H1 (cell line): ENCODE results near the gene CPLANE2. TPM values are rescaled to one million over a fixed set of nuclear protein-coding genes. Genes with fewer than 3 reads are reported as not detected.

Experiments
- CTCF ChIA-PET: fragments of 300-600 bp; sonication (Branson Sonifier 250); formaldehyde crosslinking; loops from one replicate; lab custom pipeline; 2021; ENCODE audit not compliant: partially characterized antibody; lab: Charles Lee
- POLR2A ChIA-PET: fragments of 300-600 bp; sonication (Branson Sonifier 250); formaldehyde crosslinking; loops from one replicate; lab custom pipeline; 2021; ENCODE audit warnings: inconsistent platforms; ENCODE audit not compliant: partially characterized antibody; lab: Charles Lee
- DNase-seq, 2 experiments: peaks; one replicate each; pipeline versions ENCODE4 v3.0.0 to v3.0.0-alpha.2; 2010 to 2022; ENCODE audit warnings: low spot score in 2 of 2, low read depth in 1 of 2, mixed read lengths in 1 of 2
- FAIRE-seq: peaks from 2 replicates; lab custom pipeline; 2011; peaks lifted over from hg19 to GRCh38; lab: Jason Lieb, UNC
- H2AFZ ChIP-seq: 2 replicates; pipeline ENCODE4 v1.8.1; 2012; ENCODE audit warnings: low read length, inconsistent platforms
- H2AK5ac ChIP-seq: 2 replicates; pipeline ENCODE4 v1.6.1; 2013; ENCODE audit warnings: low read depth, low read length
- H2BK120ac ChIP-seq: replicated peaks from 2 replicates; pipeline ENCODE3; 2013; ENCODE audit warnings: low read depth, low read length, inconsistent platforms
- H2BK12ac ChIP-seq: 2 replicates; pipeline ENCODE4 v1.6.1; 2013; ENCODE audit warnings: low read depth, low read length
- H2BK15ac ChIP-seq: 2 replicates; pipeline ENCODE4 v1.6.1; 2013; ENCODE audit warnings: low read length
- H2BK20ac ChIP-seq: 2 replicates; pipeline ENCODE4 v1.6.1; 2013; ENCODE audit warnings: low read length
- H2BK5ac ChIP-seq: 2 replicates; pipeline ENCODE4 v1.6.1; 2013; ENCODE audit warnings: low read depth, low read length
- H3K14ac ChIP-seq: 2 replicates; pipeline ENCODE4 v1.6.1; 2013; ENCODE audit warnings: inconsistent platforms; ENCODE audit not compliant: insufficient read length
- H3K18ac ChIP-seq: 2 replicates; pipeline ENCODE4 v1.6.1; 2013; ENCODE audit warnings: low read length; ENCODE audit errors: extremely low read depth
- H3K23ac ChIP-seq: 2 replicates; pipeline ENCODE4 v1.6.1; 2013; ENCODE audit warnings: inconsistent platforms; ENCODE audit not compliant: insufficient read length
- H3K23me2 ChIP-seq: 2 replicates; pipeline ENCODE4 v1.6.1; 2013; ENCODE audit warnings: low read depth, low read length
- H3K27ac ChIP-seq: 2 replicates; pipeline ENCODE4 v1.6.1; 2011; ENCODE audit warnings: low read depth, low read length, inconsistent platforms
- H3K27me3 ChIP-seq, 4 experiments: replicated peaks in 1 of 4; 1 replicate in 1 of 4; 2 replicates in 3 of 4; pipeline versions ENCODE4 v1.6.1 to v1.8.1; 2011 to 2013; ENCODE audit warnings: low read length in 3 of 4, mild to moderate bottlenecking in 3 of 4, inconsistent platforms in 2 of 4, mixed read lengths in 2 of 4, moderate library complexity in 1 of 4; ENCODE audit not compliant: control insufficient read depth in 3 of 4, insufficient read depth in 3 of 4; ENCODE audit errors: extremely low read depth in 1 of 4
- H3K36me3 ChIP-seq, 4 experiments: 2 replicates each; pipeline versions ENCODE4 v1.6.1 to v1.8.1; 2011 to 2013; ENCODE audit warnings: mild to moderate bottlenecking in 4 of 4, low read length in 3 of 4, moderate library complexity in 2 of 4, control low read depth in 1 of 4, inconsistent platforms in 1 of 4; ENCODE audit not compliant: insufficient read depth in 4 of 4, control insufficient read depth in 2 of 4
- H3K4ac ChIP-seq: replicated peaks from 2 replicates; pipeline ENCODE3; 2013; ENCODE audit warnings: low read length, low read depth, mixed read lengths, inconsistent platforms; ENCODE audit not compliant: insufficient read length
- H3K4me1 ChIP-seq, 4 experiments: replicated peaks in 1 of 4; 1 replicate in 1 of 4; 2 replicates in 3 of 4; pipeline versions ENCODE4 v1.6.1 to v1.8.1; 2011 to 2013; ENCODE audit warnings: low read length in 3 of 4, inconsistent platforms in 2 of 4, mixed read lengths in 1 of 4; ENCODE audit not compliant: insufficient read depth in 4 of 4, control insufficient read depth in 3 of 4
- H3K4me2 ChIP-seq, 2 experiments: 2 replicates each; pipeline versions ENCODE4 v1.6.1 to v1.8.1; 2011 to 2013; ENCODE audit warnings: low read depth in 2 of 2, low read length in 2 of 2, control low read depth in 1 of 2, inconsistent platforms in 1 of 2, mild to moderate bottlenecking in 1 of 2; ENCODE audit not compliant: insufficient read depth in 1 of 2
- H3K4me3 ChIP-seq, 4 experiments: fragments of 200-600, 300-600 bp in 1 of 4; sonication (generic), shearing (Covaris generic), sonication (Bioruptor Twin) in 1 of 4; 2 replicates each; pipeline versions ENCODE4 v1.5.1 to v1.8.1; 2011 to 2016; ENCODE audit warnings: low read length in 4 of 4, low read depth in 3 of 4, control low read depth in 2 of 4, inconsistent platforms in 2 of 4, mild to moderate bottlenecking in 2 of 4, mixed read lengths in 1 of 4, moderate library complexity in 1 of 4; ENCODE audit not compliant: insufficient read depth in 2 of 4; ENCODE audit errors: extremely low read depth in 1 of 4
- H3K56ac ChIP-seq: replicated peaks from 2 replicates; pipeline ENCODE3; 2013; ENCODE audit warnings: low read depth, mild to moderate bottlenecking, mixed read lengths, low read length, inconsistent platforms; ENCODE audit not compliant: insufficient read length
- H3K79me1 ChIP-seq: 2 replicates; pipeline ENCODE4 v1.6.1; 2013; ENCODE audit warnings: low read depth, low read length, control low read depth
- H3K79me2 ChIP-seq, 2 experiments: 2 replicates each; pipeline versions ENCODE4 v1.6.1 to v1.8.1; 2012 to 2013; ENCODE audit warnings: low read length in 2 of 2, mild to moderate bottlenecking in 2 of 2, inconsistent platforms in 1 of 2; ENCODE audit not compliant: insufficient read depth in 2 of 2, control insufficient read depth in 1 of 2
- H3K9ac ChIP-seq, 4 experiments: replicated peaks in 1 of 4; 1 replicate in 1 of 4; 2 replicates in 3 of 4; pipeline versions ENCODE4 v1.6.1 to v1.8.1; 2011 to 2013; ENCODE audit warnings: low read depth in 3 of 4, low read length in 3 of 4, control low read depth in 2 of 4, mild to moderate bottlenecking in 2 of 4, moderate library complexity in 2 of 4, inconsistent platforms in 1 of 4; ENCODE audit errors: extremely low read depth in 1 of 4
- H3K9me3 ChIP-seq, 2 experiments: 2 replicates each; pipeline versions ENCODE4 v1.6.1 to v1.8.1; 2012 to 2013; ENCODE audit warnings: mild to moderate bottlenecking in 2 of 2, moderate library complexity in 2 of 2, control low read depth in 1 of 2, inconsistent platforms in 1 of 2, low read depth in 1 of 2, low read length in 1 of 2, mixed read lengths in 1 of 2; ENCODE audit not compliant: insufficient read depth in 2 of 2
- H4K20me1 ChIP-seq, 2 experiments: replicated peaks in 1 of 2; 2 replicates each; pipeline versions ENCODE3 to v1.8.1; 2011 to 2013; ENCODE audit warnings: inconsistent platforms in 2 of 2, low read length in 2 of 2, mild to moderate bottlenecking in 1 of 2; ENCODE audit not compliant: insufficient read depth in 2 of 2, control insufficient read depth in 1 of 2
- H4K5ac ChIP-seq: 2 replicates; pipeline ENCODE4 v1.6.1; 2013; ENCODE audit warnings: low read length, low read depth, mixed read lengths, inconsistent platforms; ENCODE audit not compliant: insufficient read length
- H4K8ac ChIP-seq: 2 replicates; pipeline ENCODE4 v1.8.0; 2013; ENCODE audit warnings: mild to moderate bottlenecking, moderate library complexity, low read length, inconsistent platforms; ENCODE audit not compliant: insufficient read depth; ENCODE audit errors: extremely low read depth
- H4K91ac ChIP-seq: replicated peaks from 2 replicates; pipeline ENCODE3; 2013; ENCODE audit warnings: low read length, mixed read lengths, inconsistent platforms; ENCODE audit not compliant: insufficient read length
- CTCF ChIP-seq, 3 experiments: IDR thresholded peaks; 1 replicate in 2 of 3; 2 replicates in 1 of 3; pipeline versions ENCODE4 v1.5.1 to v1.6.1; 2011; ENCODE audit warnings: low read length in 3 of 3, mild to moderate bottlenecking in 3 of 3, inconsistent platforms in 2 of 3, low read depth in 1 of 3, moderate library complexity in 1 of 3; ENCODE audit not compliant: insufficient read depth in 1 of 3; ENCODE audit errors: control extremely low read depth in 1 of 3
- HDAC6 ChIP-seq: IDR thresholded peaks from one replicate; pipeline ENCODE4 v1.7.1; 2012; ENCODE audit warnings: low read depth, mild to moderate bottlenecking, inconsistent platforms, low read length, moderate library complexity
- RNF2 ChIP-seq: fragments of 200-900, 300-1000 bp; sonication (generic); IDR thresholded peaks from 2 replicates; pipeline ENCODE4 v1.7.1; 2016; ENCODE audit warnings: borderline replicate concordance, low read depth, mild to moderate bottlenecking, antibody characterized with exemption, low read length; ENCODE audit not compliant: poor library complexity, severe bottlenecking; ENCODE audit errors: missing control alignments
- SRF ChIP-seq: IDR thresholded peaks from 2 replicates; pipeline ENCODE4 v1.6.1; 2011; ENCODE audit warnings: mild to moderate bottlenecking, low read depth, low read length, moderate library complexity
- USF2 ChIP-seq: IDR thresholded peaks from 2 replicates; pipeline ENCODE4 v1.6.1; 2011; ENCODE audit warnings: low read length, improper control_type of control experiment
- WGBS, 2 experiments: shearing (Covaris generic) in 1 of 2; methylation state at CpG; one replicate each; pipeline versions ENCODE4 v1.1.6 to v1.1.7; 2013 to 2015; ENCODE audit warnings: low lambda C conversion rate in 2 of 2, mixed read lengths in 2 of 2, inconsistent platforms in 1 of 2, low coverage in 1 of 2, missing lambda C conversion rate in 1 of 2; ENCODE audit not compliant: insufficient replicate concordance in 2 of 2, insufficient coverage in 1 of 2, insufficient read length in 1 of 2; ENCODE audit errors: extremely low coverage in 1 of 2, missing lambda C conversion rate in 1 of 2; 5-methylcytosine and 5-hydroxymethylcytosine counted together
- polyA plus RNA-seq, 7 experiments: library from polyadenylated mRNA; depleted of rRNA in 3 of 7; stranded (reverse) in 5 of 7; unstranded in 2 of 7; fragments of >200 nt in 5 of 7; fragments of 200-250 nt in 2 of 7; gene quantifications; 1 replicate in 5 of 7; 2 replicates in 1 of 7; 4 replicates in 1 of 7; pipeline versions ENCODE4 v1.2.1 to v1.2.3, GENCODE V29; 2011 to 2013; ENCODE audit warnings: missing spikeins in 2 of 7, mixed read lengths in 2 of 7
- total RNA-seq: library from RNA; stranded (reverse); fragmentation: NEBNext Ultra II Directional; extraction: Animal tissue kit (Norgen Biotek cat#: 25700); gene quantifications from 2 replicates; pipeline ENCODE4 v1.2.1, GENCODE V29; 2021

CPLANE2 gene
- total and polyA plus RNA-seq, 2 of the 8 experiments (the other 6 are each of a cell fraction or from before 2014, with no cell fraction given) = 2.3 to 2.5 TPM

GRCh38 chr1:16189921-16190621 lies 46.9 kb downstream of the CPLANE2 start:
- FAIRE-seq = no peak
- no peaks in the 10 kb centered on the region for H3K36me3 ChIP-seq
- H3K4me2 ChIP-seq = no peak overlapping the region

More at GRCh38 chr1:16189921-16190621, 46.9 kb downstream of the CPLANE2 start:
- Histone ChIP-seq H2BK15ac (no peak overlapping the region), H2BK20ac (no peak overlapping the region), H2AK5ac (no peak overlapping the region), H4K91ac (no peak overlapping the region), H3K56ac (no peak overlapping the region), H3K79me2 (no peaks in the 10 kb centered on the region), H3K4me1 (no peaks in the 10 kb centered on the region), H3K4me3 (no peak overlapping the region), H3K9me3 (no peaks in the 10 kb centered on the region), H4K5ac (no peak overlapping the region), H3K14ac (no peak overlapping the region), H4K20me1 (no peaks in the 10 kb centered on the region), H3K23me2 (no peaks in the 10 kb centered on the region; the same call in 1 of the 2 replicates), H3K23ac (no peak overlapping the region), H4K8ac (peak overlapping the region; percentile 77), H2BK5ac (no peak overlapping the region), H3K9ac (no peak overlapping the region), H2AFZ (no peak overlapping the region), H3K79me1 (no peaks in the 10 kb centered on the region), H2BK12ac (no peak overlapping the region), H3K4ac (no peak overlapping the region), H2BK120ac (no peak overlapping the region), H3K27me3 (no peaks in the 10 kb centered on the region), H3K27ac (no peak overlapping the region), H3K18ac (no peak overlapping the region)
- ChIA-PET POLR2A (interaction anchor here (1.0 to 2.8 kb wide), 6 partner anchors 9 to 107 kb away, joined by 3 to 10 read pairs (median 4); partner anchors contain the start of gene ARHGEF19), CTCF (interaction anchor here (0.6 to 17.1 kb wide), 21 partner anchors 8 to 535 kb away, joined by 3 to 569 read pairs (median 3); partner anchors contain the start of genes EPHA2 and FAM131C)
- 79% methylated on average over 8 of the region's 9 CpGs; no CpG with 5 or more reads in 1 of the 2 experiments for WGBS, 2 experiments
- no peak for DNase-seq
- no peak for TF ChIP-seq HDAC6
- no peak for TF ChIP-seq USF2
- no peak for TF ChIP-seq SRF
- no peak for TF ChIP-seq RNF2
- TF ChIP-seq CTCF (IDR thresholded peaks at IDR 0.05; ENCODE audit: control extremely low read depth in 1 of 3, insufficient read depth in 1 of 3, low read depth in 1 of 3, low read length in 3 of 3) = no peak
